Measurements from ENCODE around the gene GRB10. TPM values are rescaled to one million over a fixed set of nuclear protein-coding genes. Genes with fewer than 3 reads are reported as not detected.

GRB10 gene
- total RNA-seq, 1 donor from 2014 or later, result 25.4 TPM

- intact Hi-C loops (cut with micrococcal nuclease), result no loop called here
- DNase-seq (peak; percentile 78), ATAC-seq (peak; percentile 79)
Observed at GRCh38 chr7:50653126-50653864, 129.4 kb downstream of the GRB10 start.

GRCh38 chr7:50652400-50653125, 130.1 kb downstream of the GRB10 start:
- no peak for DNase-seq
- intact Hi-C loops (cut with micrococcal nuclease), result no loop called here
- no peak for ATAC-seq

GRCh38 chr7:50651271-50651989, 131.3 kb downstream of the GRB10 start:
- ATAC-seq (no peak), DNase-seq (no peak)
- intact Hi-C loops (cut with micrococcal nuclease), result no loop called here

GRCh38 chr7:50650057-50650664, 132.5 kb downstream of the GRB10 start:
- intact Hi-C loops (cut with micrococcal nuclease), result no loop called here
- DNase-seq (no peak), ATAC-seq (no peak)

DNA sequence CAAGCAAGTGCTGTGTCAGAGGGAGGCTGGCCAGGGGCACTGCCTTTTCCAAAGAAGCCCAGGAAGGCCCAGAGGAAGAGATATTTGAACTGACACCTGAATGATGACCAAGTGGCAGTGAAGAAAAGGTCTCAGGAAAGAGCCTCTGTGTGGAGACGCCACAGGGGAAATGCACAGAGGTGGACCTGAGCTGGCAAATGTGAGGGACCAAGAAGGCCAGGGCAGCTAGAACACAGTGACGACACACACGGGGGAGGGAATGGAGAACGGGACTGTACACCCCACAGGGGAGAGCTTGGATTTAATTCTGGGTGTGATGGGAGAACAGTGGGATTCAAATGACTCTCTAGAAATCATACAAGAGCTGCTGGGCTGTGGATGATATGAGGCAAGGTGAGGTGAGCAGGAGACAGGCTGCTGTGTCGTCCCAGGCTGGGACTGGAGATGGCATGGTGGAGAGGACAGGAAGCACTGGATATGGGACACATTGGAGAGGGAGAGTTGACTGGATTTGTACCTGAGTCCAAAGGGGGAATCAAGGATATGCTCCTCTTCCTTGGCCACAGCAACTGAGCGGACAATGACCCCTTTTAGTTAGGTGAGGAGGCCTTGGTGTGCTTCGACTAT, 133.3 kb downstream of the GRB10 start:
- DNase-seq (no peak), ATAC-seq (no peak)
- intact Hi-C loops (cut with micrococcal nuclease), result no loop called here

DNA sequence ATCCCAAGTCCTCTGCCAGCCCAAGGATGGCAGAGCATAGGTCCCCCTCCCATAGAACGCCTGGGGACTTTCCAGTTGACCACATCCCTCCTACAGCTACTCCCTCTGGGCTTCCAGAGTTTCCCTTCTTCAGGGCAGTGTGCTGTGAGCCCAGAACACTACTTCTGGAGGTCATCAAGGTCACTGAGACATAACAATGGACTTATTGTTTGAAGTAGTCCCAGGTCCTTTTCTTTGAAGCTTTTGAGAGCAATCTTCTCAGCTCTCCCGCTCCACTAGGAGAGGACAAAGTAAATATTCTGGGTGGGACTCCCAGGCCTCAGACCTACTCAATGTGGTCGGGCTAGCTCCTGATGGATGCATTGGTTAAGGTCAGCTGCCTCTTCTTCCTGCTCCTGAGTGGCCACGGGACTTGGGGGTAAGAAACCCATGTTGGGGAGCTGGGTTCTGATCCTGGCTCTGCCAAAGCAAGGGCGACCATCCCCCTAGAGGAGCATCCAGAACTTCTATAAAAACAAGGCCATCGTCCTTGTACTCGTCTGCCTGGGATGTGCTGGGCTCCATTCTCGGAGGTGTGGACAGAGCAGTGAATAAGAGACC, 134.0 kb downstream of the GRB10 start:
- ATAC-seq (no peak), DNase-seq (no peak)
- intact Hi-C loops (cut with micrococcal nuclease), result no loop called here

DNA sequence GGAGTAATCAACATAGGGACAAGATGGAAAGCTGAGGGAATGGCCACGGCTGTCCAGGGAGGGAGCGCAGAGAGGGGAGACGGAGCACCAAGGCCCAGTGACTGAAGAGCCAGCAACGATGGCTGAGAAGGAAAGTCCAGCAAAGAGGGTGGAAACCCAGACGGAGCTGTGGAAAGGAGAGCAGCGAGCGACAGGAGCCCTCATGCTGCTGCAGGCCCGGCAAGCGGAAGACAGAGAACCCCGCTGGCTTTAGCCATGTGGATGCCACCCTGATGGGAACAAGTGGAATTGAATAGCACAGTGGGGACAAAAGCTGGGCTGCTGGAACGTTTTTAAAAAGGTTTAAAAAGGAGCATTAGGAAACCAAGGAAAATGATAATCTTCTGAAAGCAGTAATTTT, 134.6 kb downstream of the GRB10 start:
- DNase-seq (no peak), ATAC-seq (no peak)
- intact Hi-C loops (cut with micrococcal nuclease), result no loop called here

GRCh38 chr7:50647286-50647980, 135.3 kb downstream of the GRB10 start:
- intact Hi-C loops (cut with micrococcal nuclease), result no loop called here
- DNase-seq (no peak), ATAC-seq (no peak)

DNA sequence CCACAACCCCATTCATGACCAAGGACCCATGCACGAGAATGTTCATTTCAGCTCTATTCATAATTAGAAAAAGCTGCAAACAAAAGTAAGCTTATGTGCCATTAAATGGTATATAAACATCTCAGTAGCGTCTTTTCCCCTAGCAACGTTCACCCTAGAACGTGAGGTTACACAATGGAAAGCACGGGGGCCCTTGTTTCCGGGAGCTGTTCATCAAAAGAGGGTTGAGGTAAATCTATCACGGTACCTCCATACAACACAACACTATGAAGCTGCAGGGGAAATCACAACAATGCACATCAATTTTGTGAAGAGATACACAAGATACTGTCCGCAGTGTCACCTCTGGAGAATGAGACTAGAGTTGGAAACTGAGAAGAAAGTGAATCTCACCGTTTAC, 136.6 kb downstream of the GRB10 start:
- ATAC-seq, result no peak
- intact Hi-C loops (cut with micrococcal nuclease), result no loop called here
- no peak for DNase-seq

- DNase-seq, result no peak
- intact Hi-C loops (cut with micrococcal nuclease), result no loop called here
- ATAC-seq, result no peak
Observed at GRCh38 chr7:50645186-50645585, 137.5 kb downstream of the GRB10 start.

DNA sequence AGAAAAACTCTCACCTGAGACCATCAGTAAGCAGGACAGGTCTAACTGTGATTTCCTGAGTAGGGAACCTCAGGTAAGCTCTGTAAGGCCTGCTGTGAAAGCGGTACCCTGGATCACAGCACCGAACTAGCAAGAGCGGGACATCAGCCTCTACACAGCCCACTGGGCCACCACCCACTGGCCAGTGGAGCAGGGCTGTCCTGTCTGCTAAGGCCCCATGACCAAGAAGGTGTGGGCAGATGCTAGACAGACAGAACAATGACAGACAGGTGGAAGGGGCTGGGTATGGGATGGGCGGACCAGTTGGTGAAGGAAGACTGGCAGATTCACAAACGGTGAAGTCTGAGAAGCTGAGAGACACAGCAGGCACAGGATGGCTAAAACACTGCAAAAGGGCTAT, 138.1 kb downstream of the GRB10 start:
- ATAC-seq (no peak), DNase-seq (no peak)
- intact Hi-C loops (cut with micrococcal nuclease), result no loop called here

GRCh38 chr7:50644114-50644513, 138.6 kb downstream of the GRB10 start:
- DNase-seq (no peak), ATAC-seq (no peak)
- intact Hi-C loops (cut with micrococcal nuclease), result no loop called here

- peak; percentile 53 for DNase-seq
- intact Hi-C loops (cut with micrococcal nuclease), result no loop called here
Observed at GRCh38 chr7:50641442-50642405, 141.0 kb downstream of the GRB10 start.

GRCh38 chr7:50640779-50641178, 141.9 kb downstream of the GRB10 start:
- ATAC-seq (no peak), DNase-seq (no peak)
- intact Hi-C loops (cut with micrococcal nuclease), result no loop called here

More at GRCh38 chr7:50641442-50642405, 141.0 kb downstream of the GRB10 start:
- peak; percentile 96 for ATAC-seq

- no peak for DNase-seq
- no peak for ATAC-seq
- intact Hi-C loops (cut with micrococcal nuclease), result no loop called here
Observed at GRCh38 chr7:50640256-50640655, 142.4 kb downstream of the GRB10 start.

GRCh38 chr7:50637725-50638643, 144.7 kb downstream of the GRB10 start:
- intact Hi-C loops (cut with micrococcal nuclease), result no loop called here
- DNase-seq, result no peak
- ATAC-seq, result no peak

Data from left ventricle myocardium superior (tissue), 1 donor.